ENCODE results near the gene AGPAT4. TPM values are rescaled to one million over a fixed set of nuclear protein-coding genes. Genes with fewer than 3 reads are reported as not detected.

The AGPAT4 gene
- total RNA-seq, 1 experiment from 2014 or later: 15.5 TPM

DNA sequence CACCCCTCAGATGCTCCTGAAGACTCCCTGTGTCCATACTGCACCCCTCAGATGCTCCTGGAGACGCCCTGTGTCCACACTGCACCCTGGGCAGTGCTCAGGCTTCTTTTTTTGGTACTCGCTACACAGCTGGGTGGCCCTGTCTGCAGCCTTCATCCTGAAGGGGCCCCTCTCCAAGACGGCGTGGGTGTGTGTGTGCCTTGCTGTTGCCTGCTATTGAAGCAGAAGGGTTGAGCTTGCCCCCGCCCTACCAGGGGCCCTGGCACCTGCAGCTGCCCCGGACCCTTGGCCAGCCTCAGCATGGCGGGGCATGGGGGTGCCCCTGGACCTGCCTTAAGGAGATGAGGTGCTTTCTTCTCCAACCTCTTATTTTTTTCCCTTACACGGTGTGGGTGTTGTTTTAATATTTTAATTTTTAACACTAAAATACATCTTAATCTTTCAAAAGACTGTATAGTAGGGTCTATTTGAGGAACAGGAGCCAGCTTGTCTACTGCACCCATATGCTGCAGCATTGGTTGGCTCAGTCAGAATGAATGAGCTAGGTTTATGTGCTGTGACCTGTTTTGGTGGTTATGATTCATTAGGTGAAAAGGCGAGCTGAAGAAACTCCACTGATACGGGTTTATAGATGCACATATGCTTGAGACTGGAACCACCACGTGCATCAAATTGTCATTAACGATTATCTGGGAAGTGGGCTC lies 135.9 kb downstream of the AGPAT4 start:
- RAD21 ChIA-PET (ENCODE audit: low non-redundant PET in 1 of 2, low total read pairs in 2 of 2, uncharacterized antibody in 2 of 2, unreplicated experiment in 2 of 2): no interaction called here
- Histone ChIP-seq H4K20me1 (ENCODE audit: insufficient read depth) (no peaks in the 10 kb centered on the region), H3K4me3 (replicated peaks in 1 of 2; ENCODE audit: low read depth in 1 of 2, low read length in 2 of 2) (no peak overlapping the region), H3K36me3 (ENCODE audit: control insufficient read depth in 1 of 2, insufficient read depth in 2 of 2, low read length in 2 of 2) (no peaks in the 10 kb centered on the region; a peak in 1 of 4 replicates), H3K27ac (ENCODE audit: low read depth, low read length) (no peak overlapping the region), H3K4me1 (ENCODE audit: control insufficient read depth in 1 of 2, insufficient read depth in 2 of 2, low read length in 2 of 2) (no peaks in the 10 kb centered on the region), H2AFZ (ENCODE audit: low read depth, low read length, poor library complexity, severe bottlenecking) (no peak overlapping the region), H3K9ac (ENCODE audit: low read length) (no peak overlapping the region), H3K9me2 (ENCODE audit: insufficient read depth) (no peaks in the 10 kb centered on the region), H3K9me3 (ENCODE audit: control insufficient read depth in 1 of 2, insufficient read depth in 1 of 2, low read depth in 1 of 2, low read length in 2 of 2) (no peaks in the 10 kb centered on the region), H3K27me3 (ENCODE audit: insufficient read depth, low read length) (no peaks in the 10 kb centered on the region), H3K79me2 (ENCODE audit: insufficient read depth, low read length) (no peaks in the 10 kb centered on the region), H3K4me2 (ENCODE audit: low read length) (no peak overlapping the region)
- TF ChIP-seq, protein P1, sequence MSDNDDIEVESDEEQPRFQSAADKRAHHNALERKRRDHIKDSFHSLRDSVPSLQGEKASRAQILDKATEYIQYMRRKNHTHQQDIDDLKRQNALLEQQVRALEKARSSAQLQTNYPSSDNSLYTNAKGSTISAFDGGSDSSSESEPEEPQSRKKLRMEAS (IDR thresholded peaks at IDR 0.05): no peak
- TF ChIP-seq EZH2 (IDR thresholded peaks at IDR 0.05) (no peak), ZFX (IDR thresholded peaks at IDR 0.05) (no peak), ZNF274 (IDR thresholded peaks at IDR 0.05; ENCODE audit: low read depth, low read length) (no peak), YY1 (IDR thresholded peaks at IDR 0.05; ENCODE audit: extremely low read depth, insufficient replicate concordance, low read depth, low read length) (no peak)
- TF ChIP-seq, protein P2, sequence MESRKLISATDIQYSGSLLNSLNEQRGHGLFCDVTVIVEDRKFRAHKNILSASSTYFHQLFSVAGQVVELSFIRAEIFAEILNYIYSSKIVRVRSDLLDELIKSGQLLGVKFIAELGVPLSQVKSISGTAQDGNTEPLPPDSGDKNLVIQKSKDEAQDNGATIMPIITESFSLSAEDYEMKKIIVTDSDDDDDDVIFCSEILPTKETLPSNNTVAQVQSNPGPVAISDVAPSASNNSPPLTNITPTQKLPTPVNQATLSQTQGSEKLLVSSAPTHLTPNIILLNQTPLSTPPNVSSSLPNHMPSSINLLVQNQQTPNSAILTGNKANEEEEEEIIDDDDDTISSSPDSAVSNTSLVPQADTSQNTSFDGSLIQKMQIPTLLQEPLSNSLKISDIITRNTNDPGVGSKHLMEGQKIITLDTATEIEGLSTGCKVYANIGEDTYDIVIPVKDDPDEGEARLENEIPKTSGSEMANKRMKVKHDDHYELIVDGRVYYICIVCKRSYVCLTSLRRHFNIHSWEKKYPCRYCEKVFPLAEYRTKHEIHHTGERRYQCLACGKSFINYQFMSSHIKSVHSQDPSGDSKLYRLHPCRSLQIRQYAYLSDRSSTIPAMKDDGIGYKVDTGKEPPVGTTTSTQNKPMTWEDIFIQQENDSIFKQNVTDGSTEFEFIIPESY (IDR thresholded peaks at IDR 0.05; ENCODE audit: extremely low read depth, insufficient replicate concordance, low read length): no peak
- TF ChIP-seq, protein P3, sequence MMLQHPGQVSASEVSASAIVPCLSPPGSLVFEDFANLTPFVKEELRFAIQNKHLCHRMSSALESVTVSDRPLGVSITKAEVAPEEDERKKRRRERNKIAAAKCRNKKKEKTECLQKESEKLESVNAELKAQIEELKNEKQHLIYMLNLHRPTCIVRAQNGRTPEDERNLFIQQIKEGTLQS (IDR thresholded peaks at IDR 0.05): no peak
- ATAC-seq: no peak
- DNase-seq (ENCODE audit: low read depth, low spot score): no peak
- no TSS peak for BruUV-seq (replicated peaks)
- POLR2A ChIA-PET: no interaction called here
- CTCF ChIA-PET: no interaction called here
- intact Hi-C loops (cut with micrococcal nuclease): no loop called here

Measured in HCT116 (cell line).